GM06990 (cell line): ENCODE measurements around the gene TSHZ3.

Source experiments
- DNase-seq: peaks from one replicate; pipeline ENCODE4 v3.0.0-alpha.2; 2011; ENCODE audit not compliant: insufficient read length; ENCODE audit errors: extremely low read depth
- H3K27me3 ChIP-seq: replicated peaks from 2 replicates; pipeline ENCODE4 v1.6.0; 2011; ENCODE audit warnings: low read length; ENCODE audit not compliant: control insufficient read depth, insufficient read depth
- H3K36me3 ChIP-seq: 2 replicates; pipeline ENCODE4 v1.5.1; 2011; ENCODE audit warnings: low read length; ENCODE audit not compliant: control insufficient read depth, insufficient read depth
- H3K4me3 ChIP-seq: replicated peaks from 2 replicates; pipeline ENCODE4 v1.5.1; 2011; ENCODE audit warnings: low read depth, mild to moderate bottlenecking, control low read depth, low read length
- CTCF ChIP-seq: IDR thresholded peaks from 2 replicates; pipeline ENCODE4 v1.5.1; 2011; ENCODE audit warnings: low read length, control low read depth, mild to moderate bottlenecking, inconsistent platforms; ENCODE audit not compliant: insufficient read depth, poor library complexity, severe bottlenecking

Gene TSHZ3

GRCh38 chr19:31353833-31354232, 4.6 kb upstream of the TSHZ3 start:
- DNase-seq = no peak
- no peak overlapping the region for H3K4me3 ChIP-seq
- no peaks in the 10 kb centered on the region for H3K36me3 ChIP-seq
- no peak for TF ChIP-seq CTCF
- H3K27me3 ChIP-seq = no peaks in the 10 kb centered on the region

GRCh38 chr19:31352782-31353651, 3.8 kb upstream of the TSHZ3 start:
- no peak for TF ChIP-seq CTCF
- no peak for DNase-seq
- no peaks in the 10 kb centered on the region for H3K36me3 ChIP-seq
- H3K4me3 ChIP-seq = no peak overlapping the region
- no peaks in the 10 kb centered on the region for H3K27me3 ChIP-seq

- Histone ChIP-seq H3K27me3 (no peaks in the 10 kb centered on the region), H3K4me3 (no peak overlapping the region), H3K36me3 (no peaks in the 10 kb centered on the region)
- DNase-seq = no peak
- no peak for TF ChIP-seq CTCF
These were observed 3.1 kb upstream of the TSHZ3 start for GRCh38 chr19:31352296-31352781.

- Histone ChIP-seq H3K27me3 (no peaks in the 10 kb centered on the region), H3K4me3 (no peak overlapping the region), H3K36me3 (no peaks in the 10 kb centered on the region)
- no peak for TF ChIP-seq CTCF
- no peak for DNase-seq
These were observed 2.6 kb upstream of the TSHZ3 start for GRCh38 chr19:31351855-31352195.

GRCh38 chr19:31351056-31351854, 2.0 kb upstream of the TSHZ3 start:
- no peak for TF ChIP-seq CTCF
- Histone ChIP-seq H3K36me3 (no peaks in the 10 kb centered on the region), H3K4me3 (no peak overlapping the region), H3K27me3 (no peaks in the 10 kb centered on the region)
- no peak for DNase-seq
